ENCODE data around the gene PRR16. TPM values are rescaled to one million over a fixed set of nuclear protein-coding genes. Genes with fewer than 3 reads are reported as not detected.

Gene PRR16
- total and polyA plus RNA-seq, 2 of the 13 experiments (the other 11 are each of a cell fraction or from before 2014, with no cell fraction given) = not detected

DNA sequence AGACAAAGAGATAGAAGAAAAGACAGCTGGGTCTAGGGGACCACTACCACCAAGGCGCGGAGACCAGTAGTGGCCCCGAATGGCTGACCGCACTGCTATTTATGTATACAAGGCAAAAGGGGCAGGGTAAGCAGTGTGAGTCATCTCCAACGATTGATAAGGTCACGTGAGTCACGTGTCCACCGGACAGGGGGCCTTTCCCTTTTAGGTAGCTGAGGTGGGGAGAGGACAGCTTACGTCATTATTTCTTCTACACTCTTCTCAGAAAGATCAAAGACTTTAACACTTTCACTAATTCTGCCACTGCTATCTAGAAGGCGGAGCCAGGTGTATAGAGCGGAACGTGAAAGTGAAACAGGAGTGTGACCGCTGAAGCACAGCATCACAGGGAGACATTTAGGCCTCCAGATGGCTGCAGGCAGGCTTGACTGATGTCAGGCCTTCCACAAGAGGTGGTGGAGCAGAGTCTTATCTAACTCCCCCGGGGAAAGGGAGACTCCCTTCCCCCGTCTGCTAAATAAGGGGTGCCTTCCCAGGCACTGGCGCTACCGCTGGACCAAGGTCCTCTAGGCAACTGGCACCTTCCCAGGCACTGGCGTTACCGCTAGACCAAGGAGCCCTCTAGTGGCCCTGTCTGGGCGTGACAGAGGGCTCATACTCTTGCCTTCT lies 6.1 kb upstream of the PRR16 start (continued):
- TF ChIP-seq ZBTB40 (IDR thresholded peaks at IDR 0.05) (no peak), ZBTB40 (CRISPR knock-in tag; IDR thresholded peaks at IDR 0.05) (no peak), IKZF5 (CRISPR knock-in tag; IDR thresholded peaks at IDR 0.05) (0 out of 2 replicates have a peak, but pooled peaks have one; percentile 29), ZNF598 (CRISPR knock-in tag; IDR thresholded peaks at IDR 0.05; ENCODE audit: borderline replicate concordance) (no peak), STAG1 (CRISPR knock-in tag; IDR thresholded peaks at IDR 0.05) (peak; percentile 83), ZNF274 (CRISPR knock-in tag; IDR thresholded peaks at IDR 0.05) (0 out of 2 replicates have a peak, but pooled peaks have one; percentile 34), ZNF263 (CRISPR knock-in tag; IDR thresholded peaks at IDR 0.05) (no peak), AHR (CRISPR knock-in tag; IDR thresholded peaks at IDR 0.05) (0 out of 2 replicates have a peak, but pooled peaks have one; percentile 39), FOXJ3 (CRISPR knock-in tag; IDR thresholded peaks at IDR 0.05; ENCODE audit: borderline replicate concordance) (peak; percentile 21; the same call in 1 of the 2 replicates), NPAS2 (CRISPR knock-in tag; IDR thresholded peaks at IDR 0.05; ENCODE audit: borderline replicate concordance) (no peak), GABPB1 (CRISPR knock-in tag; IDR thresholded peaks at IDR 0.05) (peak; percentile 29; the same call in 1 of the 2 replicates), SAP130 (CRISPR knock-in tag; IDR thresholded peaks at IDR 0.05; ENCODE audit: low read depth) (0 out of 2 replicates have a peak, but pooled peaks have one; percentile 19)
- TF ChIP-seq, protein P1, sequence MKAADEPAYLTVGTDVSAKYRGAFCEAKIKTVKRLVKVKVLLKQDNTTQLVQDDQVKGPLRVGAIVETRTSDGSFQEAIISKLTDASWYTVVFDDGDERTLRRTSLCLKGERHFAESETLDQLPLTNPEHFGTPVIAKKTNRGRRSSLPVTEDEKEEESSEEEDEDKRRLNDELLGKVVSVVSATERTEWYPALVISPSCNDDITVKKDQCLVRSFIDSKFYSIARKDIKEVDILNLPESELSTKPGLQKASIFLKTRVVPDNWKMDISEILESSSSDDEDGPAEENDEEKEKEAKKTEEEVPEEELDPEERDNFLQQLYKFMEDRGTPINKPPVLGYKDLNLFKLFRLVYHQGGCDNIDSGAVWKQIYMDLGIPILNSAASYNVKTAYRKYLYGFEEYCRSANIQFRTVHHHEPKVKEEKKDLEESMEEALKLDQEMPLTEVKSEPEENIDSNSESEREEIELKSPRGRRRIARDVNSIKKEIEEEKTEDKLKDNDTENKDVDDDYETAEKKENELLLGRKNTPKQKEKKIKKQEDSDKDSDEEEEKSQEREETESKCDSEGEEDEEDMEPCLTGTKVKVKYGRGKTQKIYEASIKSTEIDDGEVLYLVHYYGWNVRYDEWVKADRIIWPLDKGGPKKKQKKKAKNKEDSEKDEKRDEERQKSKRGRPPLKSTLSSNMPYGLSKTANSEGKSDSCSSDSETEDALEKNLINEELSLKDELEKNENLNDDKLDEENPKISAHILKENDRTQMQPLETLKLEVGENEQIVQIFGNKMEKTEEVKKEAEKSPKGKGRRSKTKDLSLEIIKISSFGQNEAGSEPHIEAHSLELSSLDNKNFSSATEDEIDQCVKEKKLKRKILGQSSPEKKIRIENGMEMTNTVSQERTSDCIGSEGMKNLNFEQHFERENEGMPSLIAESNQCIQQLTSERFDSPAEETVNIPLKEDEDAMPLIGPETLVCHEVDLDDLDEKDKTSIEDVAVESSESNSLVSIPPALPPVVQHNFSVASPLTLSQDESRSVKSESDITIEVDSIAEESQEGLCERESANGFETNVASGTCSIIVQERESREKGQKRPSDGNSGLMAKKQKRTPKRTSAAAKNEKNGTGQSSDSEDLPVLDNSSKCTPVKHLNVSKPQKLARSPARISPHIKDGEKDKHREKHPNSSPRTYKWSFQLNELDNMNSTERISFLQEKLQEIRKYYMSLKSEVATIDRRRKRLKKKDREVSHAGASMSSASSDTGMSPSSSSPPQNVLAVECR (CRISPR knock-in tag; IDR thresholded peaks at IDR 0.05; ENCODE audit: borderline replicate concordance) = peak; percentile 19; the same call in 1 of the 2 replicates
